Stimulated activated CD8-positive, alpha-beta memory T cell treated with anti-CD3 and anti-CD28 coated beads, Interleukin-7, amount 100 ng/mL, for 1 hour (primary cell): ENCODE data around the gene C1S.
"Not testable (repeated sequence)": the region's sequence is repeated elsewhere in the genome, so short reads cannot be mapped to it uniquely, and the experiment has no call there.

Source experiments
- DNase-seq, 2 donors: peaks; one replicate each; pipeline ENCODE4 v3.0.0-alpha.2; 2020; ENCODE audit warnings: low read depth in 2 of 2

The C1S gene

GRCh38 chr12:7060353-7060954, at the start of gene C1S:
Gene C1S, plus strand, starts transcription at chr12:7060718. Its CDS starts 1,195 bp downstream, at chr12:7061913.
- DNase-seq: no peak

DNA sequence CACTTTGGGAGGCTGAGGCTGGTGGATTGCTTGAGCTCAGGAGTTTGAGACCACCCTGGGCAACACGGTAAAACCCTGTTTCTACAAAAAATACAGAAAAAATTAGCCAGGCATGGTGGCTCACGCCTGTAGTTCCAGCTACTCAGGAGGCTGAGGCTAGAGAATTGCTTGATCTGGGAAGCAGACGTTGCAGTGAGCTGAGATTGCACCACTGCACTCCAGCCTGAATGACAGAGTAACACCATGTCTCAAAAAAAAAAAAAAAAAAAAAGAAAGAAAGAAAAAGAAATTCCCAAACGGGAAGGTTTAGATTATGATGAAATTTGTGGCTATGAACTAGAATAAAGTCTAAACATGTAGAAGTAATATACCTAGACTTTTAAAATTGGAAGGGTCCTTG, 49.1 kb upstream of the C1S start:
- DNase-seq: not testable (repeated sequence)

DNA sequence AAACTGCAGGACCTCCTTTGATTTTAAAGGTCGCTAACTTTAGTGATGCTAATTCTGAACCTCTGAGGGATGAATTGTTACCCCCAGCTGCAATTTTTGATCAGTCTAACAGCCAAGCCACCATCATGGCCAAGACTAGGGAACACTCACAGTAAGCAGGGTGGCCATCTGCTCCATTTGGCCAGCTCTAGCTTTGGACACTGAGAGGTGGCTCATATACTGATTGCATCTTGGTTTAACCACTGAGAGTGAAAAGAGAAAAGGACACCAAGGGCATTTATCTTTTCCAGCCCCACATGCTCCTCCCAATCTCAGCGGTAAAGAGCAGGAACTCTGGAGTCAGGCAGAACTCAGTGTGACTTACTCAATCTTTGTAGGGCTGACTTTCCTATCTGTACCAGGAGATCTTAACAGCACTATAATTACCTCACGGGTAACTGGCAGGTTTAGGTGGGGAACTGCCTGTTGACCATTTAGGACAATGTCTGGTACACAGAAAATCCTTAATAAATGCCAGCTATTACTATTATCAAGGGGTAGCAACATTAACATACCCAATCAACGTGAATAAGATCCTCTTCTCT, 48.4 kb upstream of the C1S start:
- DNase-seq: no peak

DNA sequence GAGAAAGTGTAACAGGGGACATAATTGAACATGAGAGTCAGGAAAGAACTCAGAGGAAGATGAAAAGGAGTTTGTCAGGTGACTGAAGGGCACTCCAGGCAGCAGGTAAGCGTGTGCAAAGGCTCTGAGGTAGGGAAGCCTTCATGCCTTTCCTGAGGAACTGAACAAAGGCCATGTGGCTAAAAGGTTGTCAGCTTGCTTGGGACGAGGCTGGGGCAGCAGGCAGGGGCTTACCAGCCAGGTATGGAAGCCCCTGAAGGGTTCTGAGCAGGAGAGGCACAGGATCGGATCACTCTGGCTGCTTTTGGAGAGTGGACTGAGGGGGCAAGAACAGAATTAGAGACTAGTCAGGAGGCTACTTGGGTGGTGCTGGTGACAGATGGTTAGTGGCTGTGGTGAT, 47.4 kb upstream of the C1S start:
- no peak for DNase-seq

DNA sequence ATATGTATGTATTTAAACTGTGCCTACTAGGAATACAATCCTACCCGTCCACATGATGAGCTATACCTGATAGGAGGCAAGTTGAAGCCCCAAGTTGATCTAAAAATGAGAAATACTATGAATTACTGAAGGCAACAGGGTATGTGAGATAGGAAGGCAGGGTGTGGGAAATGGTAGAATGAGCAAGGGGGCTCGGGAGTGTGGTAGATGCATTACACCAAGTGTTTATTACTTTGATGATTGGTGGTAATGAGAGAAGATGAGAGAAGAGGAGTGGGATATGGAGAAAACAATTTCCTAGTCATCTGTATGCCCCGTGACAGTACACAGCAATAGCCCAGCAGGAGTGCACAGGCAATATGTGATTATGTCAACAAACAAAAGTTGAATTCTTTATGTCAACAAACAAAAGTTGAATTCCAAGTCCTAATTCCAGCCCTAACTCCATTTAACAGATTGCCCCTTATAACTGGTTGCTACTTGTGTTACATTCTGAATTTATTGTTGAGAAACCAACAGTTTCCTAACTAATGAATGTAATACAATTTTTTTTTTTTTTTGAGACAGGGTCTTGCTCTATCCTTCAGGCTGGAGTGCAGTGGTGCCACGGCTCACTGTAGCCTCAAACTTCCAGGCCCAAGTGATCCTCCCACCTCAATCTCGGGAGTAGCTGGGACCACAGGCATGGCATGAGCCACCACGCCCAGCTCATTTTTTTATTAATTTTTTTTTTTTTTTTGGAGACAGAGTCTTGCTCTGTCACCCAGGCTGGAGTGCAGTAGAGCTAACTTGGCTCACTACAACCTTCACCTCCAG, 44.8 kb upstream of the C1S start:
- DNase-seq: no peak

- no peak for DNase-seq
These were observed 43.5 kb upstream of the C1S start for GRCh38 chr12:7016958-7017571.

- DNase-seq: no peak
These were observed 42.6 kb upstream of the C1S start for GRCh38 chr12:7017870-7018349.

DNA sequence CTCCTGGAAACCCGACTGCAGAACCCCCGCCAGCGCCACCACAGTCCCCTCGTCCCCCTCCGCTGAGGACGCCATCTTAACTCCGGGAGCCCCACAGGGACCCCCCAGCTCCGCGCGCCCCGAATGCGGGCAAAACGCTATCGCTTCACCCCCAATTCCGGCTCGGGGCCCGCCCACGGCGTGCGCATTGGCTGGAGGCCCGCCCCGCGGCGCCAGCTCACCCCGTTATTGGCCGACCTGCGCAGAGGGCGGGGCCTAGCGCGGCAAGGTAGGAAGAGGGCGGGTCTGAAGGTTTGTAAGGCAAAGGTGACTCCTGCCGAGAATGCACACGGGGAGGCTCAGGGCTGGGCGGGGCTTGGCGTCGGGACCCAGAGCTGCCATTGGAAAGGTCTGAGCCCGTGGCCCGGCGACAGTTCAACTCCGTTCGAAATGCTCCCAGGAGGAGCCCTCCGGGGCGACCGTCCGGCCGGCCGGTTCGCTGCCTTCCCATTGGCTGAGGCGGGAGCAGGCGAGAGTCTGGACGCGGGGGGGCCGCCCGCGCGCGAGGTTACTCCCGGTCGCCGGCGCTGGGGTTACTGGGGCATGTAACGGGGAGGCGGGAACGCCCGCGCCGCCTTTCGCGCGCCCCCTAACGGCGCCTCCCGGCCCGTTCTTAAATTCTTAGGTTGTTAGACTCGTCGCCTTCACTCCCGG, 42.0 kb upstream of the C1S start, which contains the start of gene LPCAT3:
TSS of gene LPCAT3 (minus strand) at position 127 of the 693 bp plus-strand sequence. CDS start at position 75, 52 bp downstream.
- DNase-seq: peak; percentile 89 to 90

- DNase-seq: no peak
These were observed 41.4 kb upstream of the C1S start for GRCh38 chr12:7019043-7019569.

DNA sequence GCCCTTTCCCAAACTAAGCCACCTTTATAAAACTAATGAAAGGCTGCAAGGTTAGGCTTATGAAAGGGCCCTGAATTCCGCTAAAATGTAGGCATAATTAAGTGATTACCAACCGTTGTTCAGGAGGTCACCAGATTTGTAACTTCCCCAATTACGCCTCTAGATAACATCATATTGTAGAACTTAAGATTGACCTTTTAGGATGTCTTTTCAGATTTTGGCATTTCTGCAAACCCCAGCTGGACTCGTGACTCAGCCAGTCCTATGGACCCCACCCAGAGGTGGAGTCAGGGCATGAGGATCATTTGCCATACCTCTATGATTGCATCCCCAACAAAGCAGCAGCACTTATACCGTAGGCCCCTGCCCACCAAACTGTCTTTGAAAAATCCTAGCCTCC, 38.6 kb upstream of the C1S start:
- no peak for DNase-seq

GRCh38 chr12:7023114-7023513, 37.4 kb upstream of the C1S start:
- no peak for DNase-seq

- DNase-seq: no peak
These were observed 33.7 kb upstream of the C1S start for GRCh38 chr12:7026854-7027253.

- no peak for DNase-seq
These were observed 29.2 kb upstream of the C1S start for GRCh38 chr12:7031306-7031705.

DNA sequence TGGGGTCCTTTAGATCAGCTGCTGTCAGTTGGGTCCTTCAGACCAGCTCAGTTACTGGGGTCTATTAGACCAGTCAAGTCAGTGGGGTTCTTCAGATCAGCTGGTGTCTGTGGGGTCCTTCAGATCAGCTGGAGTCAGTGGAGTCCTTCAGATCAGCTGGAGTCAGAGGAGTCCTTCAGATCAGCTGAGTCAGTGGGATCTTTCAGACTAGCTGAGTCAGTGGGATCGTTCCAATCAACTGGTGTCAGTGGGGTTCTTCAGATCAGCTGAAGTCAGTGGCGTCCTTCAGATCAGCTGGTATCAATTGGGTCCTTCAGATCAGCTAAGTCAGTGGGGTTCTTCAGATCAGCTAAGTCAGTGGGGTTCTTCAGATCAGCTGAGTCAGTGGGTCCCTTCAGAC, 27.5 kb upstream of the C1S start:
- no peak for DNase-seq

DNA sequence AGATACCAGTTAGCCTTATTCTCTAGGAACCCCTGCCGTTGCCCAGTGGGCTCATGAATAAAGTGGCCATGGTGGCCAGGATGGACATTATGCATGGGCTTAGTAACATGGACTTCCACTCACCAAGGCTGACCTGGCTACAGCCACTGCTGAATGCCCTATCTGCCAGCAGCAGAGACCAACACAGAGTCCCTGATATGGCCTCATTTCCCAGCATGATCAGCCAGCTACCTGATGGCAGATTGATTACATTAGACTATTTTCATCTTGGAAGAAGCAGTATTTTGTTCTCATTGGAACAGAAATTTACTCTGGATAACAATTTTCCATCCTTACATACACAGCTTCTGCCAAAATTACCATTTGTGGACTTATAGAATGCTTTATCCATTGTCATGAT, 26.1 kb upstream of the C1S start:
- DNase-seq: no peak

DNA sequence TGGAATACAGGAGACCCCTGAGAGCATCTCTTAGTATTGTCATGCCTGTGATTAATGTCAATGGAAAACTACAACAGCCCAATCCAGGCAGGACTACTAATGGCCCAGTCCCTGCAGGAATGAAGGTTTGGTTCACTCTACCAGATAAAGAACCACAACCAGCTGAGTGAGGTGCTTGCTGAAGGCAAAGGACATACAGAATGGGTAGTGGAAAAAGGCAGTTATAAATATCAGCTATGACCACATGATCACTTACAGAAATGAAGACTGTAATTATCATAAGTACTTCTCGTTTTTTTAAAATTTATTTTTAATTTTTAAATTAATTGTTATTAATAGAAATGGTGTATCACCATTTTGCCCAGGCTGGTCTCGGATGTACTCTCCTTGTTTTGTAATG, 25.1 kb upstream of the C1S start:
- DNase-seq: no peak

- DNase-seq: not testable (repeated sequence)
These were observed 23.1 kb upstream of the C1S start for GRCh38 chr12:7037411-7037810.

DNA sequence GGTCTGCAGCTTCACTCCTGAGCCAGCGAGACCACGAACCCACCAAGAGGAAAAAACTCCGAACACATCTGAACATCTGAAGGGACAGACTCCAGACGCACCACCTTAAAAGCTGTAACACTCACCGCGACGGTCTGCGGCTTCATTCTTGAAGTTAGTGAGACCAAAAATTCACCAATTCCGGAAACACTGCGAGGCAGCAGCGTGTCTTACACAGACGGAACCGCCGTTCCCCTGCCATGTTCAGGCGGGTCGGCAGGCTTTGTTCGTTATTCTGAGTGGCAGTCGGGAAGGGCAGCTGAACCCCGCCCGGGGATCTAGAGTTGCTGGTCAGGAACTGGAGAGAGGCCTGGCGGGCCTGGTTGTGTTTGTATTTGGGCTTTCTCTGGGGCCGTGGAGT, 21.9 kb upstream of the C1S start:
- DNase-seq: no peak

DNA sequence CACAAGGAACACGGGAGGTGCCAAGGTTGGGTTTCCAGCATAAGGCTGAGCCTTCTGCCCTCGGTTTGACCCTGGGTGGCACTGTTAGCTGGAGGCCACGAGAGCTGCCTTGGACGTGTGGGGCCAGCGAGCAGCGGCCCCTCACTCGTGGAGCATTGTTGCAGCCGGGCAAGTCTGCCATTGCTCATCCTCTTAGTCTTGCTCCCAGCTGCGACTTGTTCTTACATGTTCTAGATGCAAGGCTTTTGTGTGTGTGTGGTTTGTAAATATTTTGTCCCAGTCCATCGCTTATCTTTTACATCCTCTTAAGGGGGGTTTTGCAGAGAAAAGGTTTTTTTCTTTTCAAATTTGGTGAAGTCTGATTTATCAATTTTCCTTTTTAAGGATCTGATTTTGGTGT, 21.1 kb upstream of the C1S start:
- no peak for DNase-seq

DNA sequence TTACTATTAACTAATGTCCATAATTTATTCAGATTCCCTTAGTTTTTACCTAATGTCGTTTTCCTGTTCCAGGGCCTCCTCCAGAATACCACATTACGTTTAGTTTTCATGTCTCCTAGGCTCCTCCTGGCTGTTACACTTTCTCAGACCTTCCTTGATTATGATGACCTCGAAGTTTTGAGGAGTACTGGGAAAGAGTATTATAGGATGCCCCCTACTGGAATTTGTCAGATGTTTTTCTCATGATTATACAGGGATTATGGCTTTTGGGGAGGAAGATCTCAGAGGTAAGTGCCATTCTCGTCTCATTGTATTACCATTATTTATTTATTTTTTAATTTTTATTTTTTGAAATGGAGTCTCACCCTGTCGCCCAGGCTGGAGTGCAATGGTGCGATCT, 17.7 kb upstream of the C1S start:
- DNase-seq: no peak

GRCh38 chr12:7045913-7046312, 14.6 kb upstream of the C1S start:
- DNase-seq: no peak
